ENCODE results near the gene KCNMA1.
"Not testable (repeated sequence)": the region's sequence is repeated elsewhere in the genome, so short reads cannot be mapped to it uniquely, and the experiment has no call there.

Gene KCNMA1

GRCh38 chr10:77603534-77603927 is 34.1 kb downstream of the KCNMA1 start:
- no peak for DNase-seq

DNA sequence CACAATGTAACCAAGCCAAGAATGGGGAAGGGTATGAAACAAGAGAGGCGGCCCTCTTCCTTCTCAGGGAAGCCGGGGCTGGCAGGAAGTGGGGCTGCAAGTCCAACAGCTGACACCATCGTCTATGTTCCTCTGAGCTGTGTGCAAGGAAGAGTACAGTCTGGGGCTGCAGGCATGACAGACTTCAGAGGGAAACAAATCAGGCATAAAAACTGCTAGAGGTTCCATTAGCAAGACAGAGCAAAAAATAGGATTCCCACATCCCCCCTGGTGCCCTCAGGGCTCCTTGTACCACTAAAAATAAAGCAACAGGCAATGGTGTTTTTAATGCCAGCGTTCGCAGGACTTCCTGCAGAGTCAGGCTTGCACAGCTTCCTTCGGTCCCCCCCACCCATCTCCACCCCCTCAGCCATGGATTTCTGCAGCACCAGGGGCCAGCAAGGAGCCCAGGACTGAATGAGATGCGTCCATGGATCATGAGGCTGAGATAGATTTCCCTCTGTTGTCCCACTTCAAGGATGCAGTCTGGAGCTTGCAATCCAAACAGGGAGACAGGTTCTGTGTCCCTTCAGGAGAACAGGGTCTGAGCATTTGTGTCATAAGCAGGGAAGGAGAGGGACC is 34.6 kb downstream of the KCNMA1 start:
- no peak for DNase-seq

- no peak for DNase-seq
Observed at GRCh38 chr10:77602231-77602912, 35.2 kb downstream of the KCNMA1 start.

DNA sequence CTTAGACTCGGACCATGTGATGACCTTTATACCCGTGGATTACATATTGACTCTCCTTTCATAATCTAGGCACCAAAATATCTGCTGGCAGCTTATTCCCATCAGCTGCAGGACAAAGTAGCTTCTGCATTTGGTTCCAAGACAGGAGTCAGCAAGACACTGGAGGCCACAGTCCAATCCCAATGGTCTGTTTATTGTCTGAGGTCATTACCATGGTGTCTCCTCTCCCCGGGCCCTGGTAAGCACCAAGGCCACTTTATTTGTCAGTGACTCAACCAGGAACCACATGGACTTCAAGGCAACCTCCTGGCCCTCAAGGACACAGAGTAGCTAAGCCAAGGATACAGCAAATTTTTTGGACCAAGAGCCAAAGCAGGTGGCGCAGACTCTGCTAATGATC is 36.1 kb downstream of the KCNMA1 start:
- DNase-seq = no peak

DNA sequence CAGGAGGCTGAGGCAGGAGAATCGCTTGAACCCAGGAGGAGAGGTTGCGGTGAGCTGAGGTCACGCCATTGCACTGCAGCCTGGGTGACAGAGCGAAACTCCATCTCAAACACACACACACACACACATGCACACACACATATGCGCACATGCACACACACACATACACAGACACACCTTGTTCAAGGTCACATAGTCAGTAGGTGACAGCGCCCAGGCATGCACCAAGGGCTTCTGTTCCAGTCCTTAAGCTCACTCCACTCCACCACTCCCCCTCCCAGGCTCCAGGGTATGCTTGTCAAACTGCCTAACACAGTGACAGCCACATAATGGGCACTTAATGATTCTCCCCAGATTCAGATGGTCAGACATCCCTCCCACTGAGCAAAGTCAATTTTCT is 37.0 kb downstream of the KCNMA1 start:
- DNase-seq = no peak

DNA sequence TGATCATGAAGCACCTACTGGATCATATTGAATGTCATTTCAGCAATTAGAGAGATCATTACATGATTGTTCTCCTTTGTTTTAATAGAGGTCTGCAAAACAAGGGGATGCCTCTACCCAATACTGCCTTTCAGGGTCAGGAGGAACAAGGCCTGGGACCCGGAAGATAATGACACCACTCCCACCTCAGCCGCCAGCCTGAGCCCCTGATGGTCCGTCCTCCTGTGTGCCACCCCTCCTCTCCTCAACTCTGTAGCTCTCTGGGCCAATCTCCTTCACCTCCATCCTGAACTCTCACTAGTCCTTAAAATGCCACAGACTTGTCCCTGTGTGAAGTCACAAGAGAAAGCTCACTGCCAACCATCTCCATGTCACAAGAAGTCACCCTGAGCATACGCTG is 38.0 kb downstream of the KCNMA1 start:
- no peak for DNase-seq

DNA sequence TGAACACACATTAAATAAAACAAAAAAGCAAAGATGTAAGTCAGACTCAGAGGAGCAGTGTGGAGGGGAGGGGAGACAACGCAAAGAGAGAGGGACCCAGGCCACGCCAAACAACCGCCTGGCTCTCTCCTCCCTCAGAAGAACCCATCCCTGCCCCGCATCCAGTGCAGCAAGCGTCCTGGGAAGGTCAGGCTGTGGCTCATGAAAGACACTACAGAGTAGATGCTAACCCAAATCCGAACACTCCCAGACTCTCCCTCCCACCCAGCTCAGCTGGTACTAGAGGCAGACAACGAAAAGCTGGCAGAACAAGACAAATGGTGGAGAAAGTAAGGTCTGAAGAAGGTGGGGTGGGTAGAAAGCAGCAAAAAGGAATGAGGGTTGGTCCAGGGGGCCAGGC is 39.0 kb downstream of the KCNMA1 start:
- DNase-seq = no peak

- no peak for DNase-seq
Observed at GRCh38 chr10:77597560-77597959, 40.0 kb downstream of the KCNMA1 start.

DNA sequence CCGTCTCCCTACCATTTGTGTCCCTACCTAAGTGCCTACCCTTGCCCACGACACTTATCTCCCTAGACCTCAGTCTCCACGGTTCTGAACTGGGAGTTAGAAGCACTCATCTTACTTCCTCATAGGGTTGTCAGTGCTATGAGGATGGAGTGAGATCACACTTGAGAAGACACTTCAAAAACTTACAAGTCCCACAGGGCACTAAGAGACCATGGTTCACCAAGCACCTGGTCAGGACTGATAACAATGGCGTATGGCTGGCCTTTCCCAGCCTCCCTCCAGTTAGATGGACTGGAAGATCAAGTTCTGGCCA is 43.2 kb downstream of the KCNMA1 start:
- no peak for DNase-seq

- no peak for DNase-seq
Observed at GRCh38 chr10:77593771-77594470, 43.7 kb downstream of the KCNMA1 start.

GRCh38 chr10:77592946-77593636 is 44.5 kb downstream of the KCNMA1 start:
- no peak for DNase-seq

- DNase-seq = no peak
Observed at GRCh38 chr10:77592510-77592909, 45.1 kb downstream of the KCNMA1 start.

GRCh38 chr10:77591238-77591880 is 46.2 kb downstream of the KCNMA1 start:
- DNase-seq = no peak

- DNase-seq = no peak
Observed at GRCh38 chr10:77590344-77591237, 47.0 kb downstream of the KCNMA1 start.

GRCh38 chr10:77589703-77590102 is 47.9 kb downstream of the KCNMA1 start:
- DNase-seq = not testable (repeated sequence)

DNA sequence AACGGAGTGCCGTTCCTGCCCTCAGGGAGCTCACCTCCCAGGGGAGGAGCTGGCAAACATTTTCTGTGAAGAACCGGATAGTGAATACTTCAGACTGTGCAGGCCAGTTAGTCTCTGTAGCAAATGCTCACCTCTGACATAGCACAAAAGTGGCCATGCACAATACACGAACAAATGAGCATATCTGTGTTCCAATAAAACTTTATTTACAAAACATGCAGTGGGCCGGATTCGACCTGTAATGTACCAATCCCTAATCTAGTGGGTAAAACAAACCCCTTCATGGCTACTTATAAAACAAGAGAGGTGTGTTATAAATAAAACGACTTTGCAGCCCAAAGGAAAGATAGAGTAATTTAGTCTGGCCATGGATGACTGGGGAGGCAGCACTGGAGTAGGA is 48.7 kb downstream of the KCNMA1 start:
- no peak for DNase-seq

DNA sequence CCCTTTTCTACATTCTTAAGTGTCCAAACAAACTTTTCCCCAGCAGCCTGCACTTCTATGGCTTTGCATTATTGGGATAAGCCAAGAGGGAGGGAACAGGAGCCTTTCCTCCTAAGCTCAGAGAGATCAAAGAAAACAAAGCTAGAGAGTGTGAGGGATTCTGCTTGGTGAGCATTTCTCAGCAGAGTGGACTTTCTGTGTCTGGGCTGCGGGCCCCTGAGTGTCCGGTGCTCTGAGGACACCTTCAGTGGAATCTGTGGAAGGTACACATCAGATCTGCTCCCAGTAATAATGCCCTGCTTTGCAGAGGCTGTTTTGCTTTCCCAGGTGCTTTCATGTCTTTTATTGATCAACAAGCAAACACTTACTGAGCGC is 50.2 kb downstream of the KCNMA1 start:
- DNase-seq = no peak

DNA sequence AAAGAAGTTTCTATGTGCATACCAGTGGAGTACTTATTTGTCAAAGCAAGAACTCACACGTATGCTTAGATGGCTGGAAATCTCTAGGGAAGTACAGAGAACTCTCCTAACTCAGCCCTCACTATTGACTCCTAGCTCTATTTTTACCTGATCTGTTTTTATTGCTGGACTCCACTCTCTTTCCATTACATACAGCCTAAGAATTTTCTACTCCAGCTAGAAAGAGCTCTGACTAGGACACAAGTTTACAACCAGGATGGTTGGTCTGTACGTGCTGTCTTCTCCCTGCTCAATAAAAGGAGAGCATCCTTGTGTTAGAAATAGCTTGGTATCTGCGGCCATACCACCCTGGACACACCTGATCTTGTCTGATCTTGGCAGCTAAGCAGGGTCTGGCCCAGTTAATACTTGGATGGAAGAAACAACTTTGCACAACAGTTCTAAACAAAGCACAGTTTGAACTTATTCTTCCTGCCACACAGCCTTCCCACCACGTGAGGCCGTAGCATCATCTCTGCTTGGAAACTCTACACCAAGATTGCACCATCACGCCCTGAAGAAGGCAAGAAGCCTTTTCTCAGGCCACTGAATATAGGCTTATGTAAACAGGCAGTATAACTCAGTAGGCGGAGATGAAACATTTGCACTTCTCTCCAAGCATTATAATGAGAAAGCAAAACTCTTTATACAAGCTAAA is 50.7 kb downstream of the KCNMA1 start:
- no peak for DNase-seq

- no peak for DNase-seq
Observed at GRCh38 chr10:77584938-77585337, 52.7 kb downstream of the KCNMA1 start.

- DNase-seq = no peak
Observed at GRCh38 chr10:77583527-77583926, 54.1 kb downstream of the KCNMA1 start.

DNA sequence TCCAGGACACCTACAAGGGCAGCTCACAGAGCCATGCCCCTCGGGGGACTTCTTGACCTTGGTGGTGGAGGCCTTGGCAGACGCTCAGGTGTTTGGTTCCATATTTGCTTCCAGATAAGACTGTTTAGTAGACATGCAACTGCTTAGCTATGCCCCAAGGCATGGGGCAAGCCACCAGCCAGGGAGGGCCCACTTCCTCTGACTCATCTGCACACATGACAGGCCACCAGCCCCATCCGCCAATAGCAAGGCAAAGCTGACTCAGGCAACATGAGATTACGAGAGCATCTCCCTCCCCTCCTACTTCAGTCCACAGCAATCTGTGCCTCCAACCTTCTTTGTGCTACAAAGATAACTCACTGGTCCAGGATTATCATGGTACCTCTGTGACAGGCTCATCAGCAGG is 54.9 kb downstream of the KCNMA1 start:
- DNase-seq = no peak

DNA sequence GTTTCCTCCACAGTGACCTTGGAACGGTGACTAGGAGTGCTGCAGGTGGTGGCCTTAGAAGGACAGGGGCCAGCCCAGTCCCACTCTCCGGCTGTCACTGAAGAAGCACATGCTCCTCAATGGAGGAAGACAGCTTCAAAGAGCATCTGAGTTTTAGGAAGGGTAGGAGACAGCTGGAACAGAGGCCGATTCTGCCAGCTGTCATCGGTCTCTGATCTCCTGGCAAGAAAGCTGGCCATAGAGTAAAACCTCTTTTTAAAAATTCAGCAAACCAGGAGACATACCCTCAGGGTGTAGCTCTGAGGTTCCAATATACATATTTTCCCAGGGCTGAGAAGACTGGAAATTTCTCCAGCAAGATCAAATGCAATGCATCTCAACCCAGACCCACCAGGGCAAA is 55.9 kb downstream of the KCNMA1 start:
- DNase-seq = no peak

Measured in left hindlimb (tissue), 1 donor.